K562 (cell line): Measurements from ENCODE around the gene GNS. TPM values are rescaled to one million over a fixed set of nuclear protein-coding genes. Genes with fewer than 3 reads are reported as not detected.

Source experiments
- ETV6 ChIP-seq, 3 experiments: fragments of 150-350 bp in 1 of 3; sonication (generic) in 1 of 3; formaldehyde crosslinking in 1 of 3; IDR thresholded peaks; 2 replicates each; pipeline versions ENCODE4 v1.6.1 to v1.8.0; 2014 to 2022; ENCODE audit warnings: borderline replicate concordance in 2 of 3, low read depth in 2 of 3, antibody characterized with exemption in 1 of 3, low read length in 1 of 3, mild to moderate bottlenecking in 1 of 3, missing genetic modification reagents in 1 of 3
- HNRNPK ChIP-seq: fragments of 200-400 bp; formaldehyde crosslinking; IDR thresholded peaks from one replicate; pipeline ENCODE4 v1.6.1; 2018; ENCODE audit warnings: mild to moderate bottlenecking, low read depth, low read length; ENCODE audit not compliant: poor library complexity, severe bottlenecking
- HOXB6 ChIP-seq: fragments of 250-450 bp; sonication (Bioruptor Pico); IDR thresholded peaks from 2 replicates; pipeline ENCODE4 v1.5.1; 2022; ENCODE audit warnings: mild to moderate bottlenecking, borderline replicate concordance
- NCOA2 ChIP-seq, 2 experiments: fragments of 450-650 bp; IDR thresholded peaks; 2 replicates each; pipeline ENCODE4 v1.6.1; 2018; ENCODE audit warnings: mild to moderate bottlenecking in 2 of 2, moderate library complexity in 1 of 2; ENCODE audit not compliant: partially characterized antibody in 2 of 2
- POLR2A ChIP-seq: fragments of 450-650 bp; conservative IDR thresholded peaks from 2 replicates; pipeline ENCODE4 v1.6.1; 2016
- RAD21 ChIP-seq, 2 experiments: fragments of 250-450 bp in 1 of 2; fragments of 450-650 bp in 1 of 2; sonication (Bioruptor Pico) in 1 of 2; formaldehyde crosslinking in 1 of 2; IDR thresholded peaks in 1 of 2; conservative IDR thresholded peaks in 1 of 2; 2 replicates each; pipeline versions ENCODE4 v1.4.0 to v1.8.0; 2020 to 2022; ENCODE audit warnings: mild to moderate bottlenecking in 2 of 2, moderate library complexity in 1 of 2
- SREBF2 ChIP-seq: sonication (generic); formaldehyde crosslinking; IDR thresholded peaks from 2 replicates; pipeline ENCODE4 v1.4.0; 2020; ENCODE audit warnings: mild to moderate bottlenecking, missing genetic modification reagents
- TCF7L2 ChIP-seq: fragments of 150-350 bp; IDR thresholded peaks from 2 replicates; pipeline ENCODE4 v1.6.1; 2016; ENCODE audit warnings: low read depth, mild to moderate bottlenecking, low read length, moderate library complexity
- ZNF143 ChIP-seq: sonication (generic); formaldehyde crosslinking; IDR thresholded peaks from 2 replicates; pipeline ENCODE4 v1.9.0; 2022; ENCODE audit warnings: mild to moderate bottlenecking, missing genetic modification reagents
- ZNF197 ChIP-seq: fragments of 200-800 bp; sonication (Bioruptor generic); IDR thresholded peaks from 2 replicates; pipeline ENCODE4 v1.6.1; 2016; ENCODE audit warnings: low read depth, missing genetic modification characterization, missing compliant biosample characterization
- ZNF347 ChIP-seq: fragments of 450-650 bp; formaldehyde crosslinking; IDR thresholded peaks from 2 replicates; pipeline ENCODE4 v1.4.0; 2020; ENCODE audit warnings: low read depth, mild to moderate bottlenecking, moderate library complexity
- ZNF507 ChIP-seq: conservative IDR thresholded peaks from 2 replicates; pipeline ENCODE4 v1.6.1; 2017; ENCODE audit warnings: missing genetic modification characterization, missing compliant biosample characterization
- polyA plus RNA-seq, 8 experiments: library from polyadenylated mRNA; depleted of rRNA in 4 of 8; stranded (reverse) in 5 of 8; unstranded in 3 of 8; fragments of >200 nt; fragmentation: Nextera tagmentation in 2 of 8; fragmentation: Illumina TruSeq in 1 of 8; extraction: Ambion mirVana in 2 of 8; extraction: Trizol in 1 of 8; gene quantifications; 2 replicates each; pipeline versions ENCODE4 v1.2.1 to v1.2.3, GENCODE V29; 2011 to 2014; ENCODE audit warnings: inconsistent platforms in 1 of 8, missing spikeins in 1 of 8
- total RNA-seq, 7 experiments: library from RNA; depleted of rRNA in 6 of 7; stranded (reverse); fragments of >200 nt in 6 of 7; fragmentation: Illumina TruSeq in 2 of 7; extraction: Trizol in 2 of 7; gene quantifications; 2 replicates each; pipeline versions ENCODE4 v1.2.1 to v1.2.3, GENCODE V29; 2011 to 2021; ENCODE audit warnings: low replicate concordance in 1 of 7
- TF ChIP-seq, protein P1 (sequence below): sonication (generic); formaldehyde crosslinking; IDR thresholded peaks from 2 replicates; pipeline ENCODE4 v1.8.1; 2022; ENCODE audit warnings: missing genetic modification reagents
- TF ChIP-seq, protein P2 (sequence below): fragments of 450-650 bp; IDR thresholded peaks from 2 replicates; pipeline ENCODE4 v1.6.1; 2016; ENCODE audit warnings: borderline replicate concordance
- TF ChIP-seq, protein P3 (sequence below): fragments of 200-400 bp; formaldehyde crosslinking; IDR thresholded peaks from 2 replicates; pipeline ENCODE4 v1.6.1; 2017; ENCODE audit warnings: mild to moderate bottlenecking, low read depth, low read length, moderate library complexity
- TF ChIP-seq, protein P4 (sequence below), 3 experiments: IDR thresholded peaks in 2 of 3; conservative IDR thresholded peaks in 1 of 3; 2 replicates each; pipeline ENCODE4 v1.5.1; 2011 to 2012; ENCODE audit warnings: low read length in 3 of 3, mild to moderate bottlenecking in 3 of 3, control low read depth in 2 of 3, improper control_type of control experiment in 1 of 3, inconsistent platforms in 1 of 3, low read depth in 1 of 3, mixed read lengths in 1 of 3, moderate library complexity in 1 of 3; ENCODE audit not compliant: insufficient read depth in 2 of 3
- TF ChIP-seq, protein P5 (sequence below): sonication (generic); formaldehyde crosslinking; IDR thresholded peaks from 2 replicates; pipeline ENCODE4 v1.8.0; 2022; ENCODE audit warnings: missing genetic modification reagents, mild to moderate bottlenecking, moderate library complexity, borderline replicate concordance

Gene GNS
- total and polyA plus RNA-seq, 9 of the 15 experiments (the other 6 are each of a cell fraction or from before 2014, with no cell fraction given), result 4.6 to 30.3 (median 18.9) TPM

DNA sequence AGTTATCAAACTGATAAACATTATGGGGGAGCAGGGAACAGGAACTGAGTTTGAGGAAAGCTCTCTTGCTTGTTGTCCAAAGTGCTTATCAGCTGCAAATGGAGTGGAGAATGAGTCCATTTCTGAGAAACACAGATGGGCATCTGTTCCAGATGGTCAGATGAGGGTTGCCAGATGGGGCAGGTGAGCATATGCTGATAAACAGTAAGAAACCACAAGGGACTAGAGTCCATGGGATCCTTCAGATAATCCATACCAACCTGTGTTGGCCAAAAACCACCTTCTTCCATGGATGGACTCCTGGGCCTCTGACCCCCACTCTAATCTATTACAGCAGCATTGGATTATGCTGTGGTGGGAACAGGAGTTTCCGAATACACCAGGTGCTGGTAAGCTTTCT is 38.3 kb downstream of the GNS start (continued):
- 0 out of 4 replicates have a peak, but pooled peaks of 1 of the 2 experiments have one; percentile 47 for TF ChIP-seq ETV6 (IDR thresholded peaks at IDR 0.05; ENCODE audit: borderline replicate concordance in 1 of 2, low read depth in 2 of 2, low read length in 1 of 2)
- no peak for TF ChIP-seq ETV6 (CRISPR knock-in tag; IDR thresholded peaks at IDR 0.05; ENCODE audit: borderline replicate concordance)
- no peak for TF ChIP-seq RAD21 (CRISPR knock-in tag; conservative IDR thresholded peaks at IDR 0.05 in 1 of 2, IDR thresholded peaks at IDR 0.05 in 1 of 2)
- TF ChIP-seq ZNF507, result no peak
- TF ChIP-seq, protein P1, sequence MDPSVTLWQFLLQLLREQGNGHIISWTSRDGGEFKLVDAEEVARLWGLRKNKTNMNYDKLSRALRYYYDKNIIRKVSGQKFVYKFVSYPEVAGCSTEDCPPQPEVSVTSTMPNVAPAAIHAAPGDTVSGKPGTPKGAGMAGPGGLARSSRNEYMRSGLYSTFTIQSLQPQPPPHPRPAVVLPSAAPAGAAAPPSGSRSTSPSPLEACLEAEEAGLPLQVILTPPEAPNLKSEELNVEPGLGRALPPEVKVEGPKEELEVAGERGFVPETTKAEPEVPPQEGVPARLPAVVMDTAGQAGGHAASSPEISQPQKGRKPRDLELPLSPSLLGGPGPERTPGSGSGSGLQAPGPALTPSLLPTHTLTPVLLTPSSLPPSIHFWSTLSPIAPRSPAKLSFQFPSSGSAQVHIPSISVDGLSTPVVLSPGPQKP, result no peak
- TF ChIP-seq, protein P2, sequence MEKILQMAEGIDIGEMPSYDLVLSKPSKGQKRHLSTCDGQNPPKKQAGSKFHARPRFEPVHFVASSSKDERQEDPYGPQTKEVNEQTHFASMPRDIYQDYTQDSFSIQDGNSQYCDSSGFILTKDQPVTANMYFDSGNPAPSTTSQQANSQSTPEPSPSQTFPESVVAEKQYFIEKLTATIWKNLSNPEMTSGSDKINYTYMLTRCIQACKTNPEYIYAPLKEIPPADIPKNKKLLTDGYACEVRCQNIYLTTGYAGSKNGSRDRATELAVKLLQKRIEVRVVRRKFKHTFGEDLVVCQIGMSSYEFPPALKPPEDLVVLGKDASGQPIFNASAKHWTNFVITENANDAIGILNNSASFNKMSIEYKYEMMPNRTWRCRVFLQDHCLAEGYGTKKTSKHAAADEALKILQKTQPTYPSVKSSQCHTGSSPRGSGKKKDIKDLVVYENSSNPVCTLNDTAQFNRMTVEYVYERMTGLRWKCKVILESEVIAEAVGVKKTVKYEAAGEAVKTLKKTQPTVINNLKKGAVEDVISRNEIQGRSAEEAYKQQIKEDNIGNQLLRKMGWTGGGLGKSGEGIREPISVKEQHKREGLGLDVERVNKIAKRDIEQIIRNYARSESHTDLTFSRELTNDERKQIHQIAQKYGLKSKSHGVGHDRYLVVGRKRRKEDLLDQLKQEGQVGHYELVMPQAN, result no peak
- TF ChIP-seq POLR2A, result no peak
- TF ChIP-seq, protein P3, sequence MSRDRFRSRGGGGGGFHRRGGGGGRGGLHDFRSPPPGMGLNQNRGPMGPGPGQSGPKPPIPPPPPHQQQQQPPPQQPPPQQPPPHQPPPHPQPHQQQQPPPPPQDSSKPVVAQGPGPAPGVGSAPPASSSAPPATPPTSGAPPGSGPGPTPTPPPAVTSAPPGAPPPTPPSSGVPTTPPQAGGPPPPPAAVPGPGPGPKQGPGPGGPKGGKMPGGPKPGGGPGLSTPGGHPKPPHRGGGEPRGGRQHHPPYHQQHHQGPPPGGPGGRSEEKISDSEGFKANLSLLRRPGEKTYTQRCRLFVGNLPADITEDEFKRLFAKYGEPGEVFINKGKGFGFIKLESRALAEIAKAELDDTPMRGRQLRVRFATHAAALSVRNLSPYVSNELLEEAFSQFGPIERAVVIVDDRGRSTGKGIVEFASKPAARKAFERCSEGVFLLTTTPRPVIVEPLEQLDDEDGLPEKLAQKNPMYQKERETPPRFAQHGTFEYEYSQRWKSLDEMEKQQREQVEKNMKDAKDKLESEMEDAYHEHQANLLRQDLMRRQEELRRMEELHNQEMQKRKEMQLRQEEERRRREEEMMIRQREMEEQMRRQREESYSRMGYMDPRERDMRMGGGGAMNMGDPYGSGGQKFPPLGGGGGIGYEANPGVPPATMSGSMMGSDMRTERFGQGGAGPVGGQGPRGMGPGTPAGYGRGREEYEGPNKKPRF, result no peak
- no peak for TF ChIP-seq NCOA2 (IDR thresholded peaks at IDR 0.05; ENCODE audit: partially characterized antibody in 2 of 2)
- no peak for TF ChIP-seq SREBF2 (CRISPR knock-in tag)
- TF ChIP-seq HNRNPK, result no peak
- TF ChIP-seq, protein P4, sequence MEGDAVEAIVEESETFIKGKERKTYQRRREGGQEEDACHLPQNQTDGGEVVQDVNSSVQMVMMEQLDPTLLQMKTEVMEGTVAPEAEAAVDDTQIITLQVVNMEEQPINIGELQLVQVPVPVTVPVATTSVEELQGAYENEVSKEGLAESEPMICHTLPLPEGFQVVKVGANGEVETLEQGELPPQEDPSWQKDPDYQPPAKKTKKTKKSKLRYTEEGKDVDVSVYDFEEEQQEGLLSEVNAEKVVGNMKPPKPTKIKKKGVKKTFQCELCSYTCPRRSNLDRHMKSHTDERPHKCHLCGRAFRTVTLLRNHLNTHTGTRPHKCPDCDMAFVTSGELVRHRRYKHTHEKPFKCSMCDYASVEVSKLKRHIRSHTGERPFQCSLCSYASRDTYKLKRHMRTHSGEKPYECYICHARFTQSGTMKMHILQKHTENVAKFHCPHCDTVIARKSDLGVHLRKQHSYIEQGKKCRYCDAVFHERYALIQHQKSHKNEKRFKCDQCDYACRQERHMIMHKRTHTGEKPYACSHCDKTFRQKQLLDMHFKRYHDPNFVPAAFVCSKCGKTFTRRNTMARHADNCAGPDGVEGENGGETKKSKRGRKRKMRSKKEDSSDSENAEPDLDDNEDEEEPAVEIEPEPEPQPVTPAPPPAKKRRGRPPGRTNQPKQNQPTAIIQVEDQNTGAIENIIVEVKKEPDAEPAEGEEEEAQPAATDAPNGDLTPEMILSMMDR (IDR thresholded peaks at IDR 0.05 in 2 of 3, conservative IDR thresholded peaks at IDR 0.05 in 1 of 3; ENCODE audit: insufficient read depth in 2 of 3, low read depth in 1 of 3, low read length in 3 of 3), result no peak
- TF ChIP-seq ZNF197 (CRISPR knock-in tag), result peak; percentile 91
- TF ChIP-seq ZNF347 (CRISPR knock-in tag), result no peak
- no peak for TF ChIP-seq ZNF143 (CRISPR knock-in tag)
- no peak for TF ChIP-seq HOXB6 (CRISPR knock-in tag)
- TF ChIP-seq TCF7L2, result no peak
- TF ChIP-seq, protein P5, sequence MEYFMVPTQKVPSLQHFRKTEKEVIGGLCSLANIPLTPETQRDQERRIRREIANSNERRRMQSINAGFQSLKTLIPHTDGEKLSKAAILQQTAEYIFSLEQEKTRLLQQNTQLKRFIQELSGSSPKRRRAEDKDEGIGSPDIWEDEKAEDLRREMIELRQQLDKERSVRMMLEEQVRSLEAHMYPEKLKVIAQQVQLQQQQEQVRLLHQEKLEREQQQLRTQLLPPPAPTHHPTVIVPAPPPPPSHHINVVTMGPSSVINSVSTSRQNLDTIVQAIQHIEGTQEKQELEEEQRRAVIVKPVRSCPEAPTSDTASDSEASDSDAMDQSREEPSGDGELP (CRISPR knock-in tag), result peak; percentile 27; the same call in 1 of the 2 replicates
